H1 (cell line): ENCODE measurements around the gene DPH1.

Experiments used
- CEBPB ChIP-seq: IDR thresholded peaks from 2 replicates; pipeline ENCODE4 v1.6.1; 2012; ENCODE audit warnings: low read depth, low read length
- CREB1 ChIP-seq: IDR thresholded peaks from 2 replicates; pipeline ENCODE4 v1.6.1; 2012; ENCODE audit warnings: inconsistent platforms
- EZH2 ChIP-seq: fragments of 200-600 bp; sonication (generic); IDR thresholded peaks from 2 replicates; pipeline ENCODE4 v1.7.1; 2012; ENCODE audit warnings: low read depth, mild to moderate bottlenecking, moderate library complexity, low read length, inconsistent platforms; ENCODE audit not compliant: severe bottlenecking
- GABPA ChIP-seq: IDR thresholded peaks from 2 replicates; pipeline ENCODE4 v1.6.1; 2011; ENCODE audit warnings: mild to moderate bottlenecking, low read length, moderate library complexity, borderline replicate concordance; ENCODE audit not compliant: insufficient read depth
- POLR2AphosphoS5 ChIP-seq: IDR thresholded peaks from 2 replicates; pipeline ENCODE4 v1.6.1; 2011; ENCODE audit warnings: low read depth, low read length
- RFX5 ChIP-seq: IDR thresholded peaks from 2 replicates; pipeline ENCODE4 v1.6.1; 2011; ENCODE audit warnings: low read depth, low read length, improper control_type of control experiment, borderline replicate concordance
- TAF1 ChIP-seq: IDR thresholded peaks from 2 replicates; pipeline ENCODE4 v1.6.1; 2011; ENCODE audit warnings: mild to moderate bottlenecking, low read depth, low read length
- TCF12 ChIP-seq: IDR thresholded peaks from 2 replicates; pipeline ENCODE4 v1.6.1; 2011; ENCODE audit warnings: low read depth, mild to moderate bottlenecking, low read length
- TF ChIP-seq, protein P1 (sequence below): IDR thresholded peaks from 2 replicates; pipeline ENCODE4 v1.6.1; 2012; ENCODE audit warnings: inconsistent platforms
- TF ChIP-seq, protein P2 (sequence below), 3 experiments: IDR thresholded peaks; 1 replicate in 2 of 3; 2 replicates in 1 of 3; pipeline versions ENCODE4 v1.5.1 to v1.6.1; 2011; ENCODE audit warnings: low read length in 3 of 3, mild to moderate bottlenecking in 3 of 3, inconsistent platforms in 2 of 3, low read depth in 1 of 3, moderate library complexity in 1 of 3; ENCODE audit not compliant: insufficient read depth in 1 of 3; ENCODE audit errors: control extremely low read depth in 1 of 3

DNA sequence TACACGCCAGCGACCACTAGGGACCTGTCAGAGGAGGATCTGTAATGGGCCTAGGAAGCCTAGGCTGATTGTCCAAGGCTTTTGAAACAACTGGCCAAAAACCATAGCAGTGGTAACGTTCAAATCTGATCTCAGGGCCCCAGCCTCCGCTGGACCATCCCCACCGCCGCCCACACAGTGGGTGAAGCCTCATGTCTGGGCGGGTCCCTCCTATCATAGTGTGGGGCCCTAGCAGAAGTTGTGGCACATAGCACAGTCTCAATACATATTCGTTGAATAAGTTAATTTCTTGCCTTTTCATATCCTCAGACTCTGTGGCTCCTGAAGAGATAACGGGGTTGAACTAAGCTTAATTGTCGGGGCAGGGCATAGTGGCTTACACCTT is 818 bp downstream of the DPH1 start:
- TF ChIP-seq, protein P1, sequence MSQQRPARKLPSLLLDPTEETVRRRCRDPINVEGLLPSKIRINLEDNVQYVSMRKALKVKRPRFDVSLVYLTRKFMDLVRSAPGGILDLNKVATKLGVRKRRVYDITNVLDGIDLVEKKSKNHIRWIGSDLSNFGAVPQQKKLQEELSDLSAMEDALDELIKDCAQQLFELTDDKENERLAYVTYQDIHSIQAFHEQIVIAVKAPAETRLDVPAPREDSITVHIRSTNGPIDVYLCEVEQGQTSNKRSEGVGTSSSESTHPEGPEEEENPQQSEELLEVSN, result no peak
- TF ChIP-seq, protein P2, sequence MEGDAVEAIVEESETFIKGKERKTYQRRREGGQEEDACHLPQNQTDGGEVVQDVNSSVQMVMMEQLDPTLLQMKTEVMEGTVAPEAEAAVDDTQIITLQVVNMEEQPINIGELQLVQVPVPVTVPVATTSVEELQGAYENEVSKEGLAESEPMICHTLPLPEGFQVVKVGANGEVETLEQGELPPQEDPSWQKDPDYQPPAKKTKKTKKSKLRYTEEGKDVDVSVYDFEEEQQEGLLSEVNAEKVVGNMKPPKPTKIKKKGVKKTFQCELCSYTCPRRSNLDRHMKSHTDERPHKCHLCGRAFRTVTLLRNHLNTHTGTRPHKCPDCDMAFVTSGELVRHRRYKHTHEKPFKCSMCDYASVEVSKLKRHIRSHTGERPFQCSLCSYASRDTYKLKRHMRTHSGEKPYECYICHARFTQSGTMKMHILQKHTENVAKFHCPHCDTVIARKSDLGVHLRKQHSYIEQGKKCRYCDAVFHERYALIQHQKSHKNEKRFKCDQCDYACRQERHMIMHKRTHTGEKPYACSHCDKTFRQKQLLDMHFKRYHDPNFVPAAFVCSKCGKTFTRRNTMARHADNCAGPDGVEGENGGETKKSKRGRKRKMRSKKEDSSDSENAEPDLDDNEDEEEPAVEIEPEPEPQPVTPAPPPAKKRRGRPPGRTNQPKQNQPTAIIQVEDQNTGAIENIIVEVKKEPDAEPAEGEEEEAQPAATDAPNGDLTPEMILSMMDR (IDR thresholded peaks at IDR 0.05; ENCODE audit: control extremely low read depth in 1 of 3, insufficient read depth in 1 of 3, low read depth in 1 of 3, low read length in 3 of 3), result peak; percentile 62 to 88 (median 66)
- TF ChIP-seq CEBPB, result no peak
- no peak for TF ChIP-seq RFX5
- TF ChIP-seq TCF12, result no peak
- TF ChIP-seq POLR2AphosphoS5, result no peak
- no peak for TF ChIP-seq EZH2
- no peak for TF ChIP-seq GABPA
- TF ChIP-seq TAF1, result 0 out of 2 replicates have a peak, but pooled peaks have one; percentile 26
- no peak for TF ChIP-seq CREB1
